ENCODE data around the gene EIF3B.

- TF ChIP-seq CTCF (IDR thresholded peaks at IDR 0.05) (no peak), POLR2A (IDR thresholded peaks at IDR 0.05) (no peak)
Measured at GRCh38 chr7:2362385-2363088, 7.9 kb downstream of the EIF3B start.

All from adrenal gland (tissue), 5 donors.